DOHH2 (cell line): Measurements from ENCODE around the gene CASP14.

ENCODE experiments used
- H3F3A ChIP-seq: fragments of 200-600 bp; sonication (generic), shearing (Covaris generic); 2 replicates; pipeline ENCODE4 v1.6.0; 2016; ENCODE audit warnings: antibody characterized with exemption, mild to moderate bottlenecking; ENCODE audit not compliant: control insufficient read depth, insufficient read depth
- H3K27ac ChIP-seq: fragments of 200-600 bp; sonication (generic); 2 replicates; pipeline ENCODE4 v1.5.1; 2014; ENCODE audit warnings: low read depth, mild to moderate bottlenecking, low read length, moderate library complexity
- H3K27me3 ChIP-seq: fragments of 200-600 bp; sonication (generic); 2 replicates; pipeline ENCODE4 v1.6.1; 2014; ENCODE audit warnings: mild to moderate bottlenecking, low read length, mixed read lengths; ENCODE audit not compliant: control insufficient read depth
- H3K36me3 ChIP-seq: fragments of 200-600 bp; sonication (generic); 2 replicates; pipeline ENCODE4 v1.6.1; 2014; ENCODE audit warnings: mild to moderate bottlenecking, low read length, moderate library complexity, mixed read lengths; ENCODE audit not compliant: control insufficient read depth
- H3K4me1 ChIP-seq: fragments of 200-600 bp; sonication (generic); 2 replicates; pipeline ENCODE4 v1.6.1; 2014; ENCODE audit warnings: mild to moderate bottlenecking, low read length, mixed read lengths; ENCODE audit not compliant: control insufficient read depth
- H3K4me2 ChIP-seq: fragments of 200-600 bp; sonication (generic); 2 replicates; pipeline ENCODE4 v1.6.0; 2014; ENCODE audit warnings: mild to moderate bottlenecking, low read length, moderate library complexity
- H3K4me3 ChIP-seq: fragments of 200-600 bp; sonication (generic); 2 replicates; pipeline ENCODE4 v1.5.1; 2014; ENCODE audit warnings: mild to moderate bottlenecking, low read length, mixed read lengths
- H3K79me2 ChIP-seq: fragments of 200-600 bp; sonication (generic); 2 replicates; pipeline ENCODE4 v1.6.1; 2014; ENCODE audit warnings: mild to moderate bottlenecking, low read length, mixed read lengths; ENCODE audit not compliant: control insufficient read depth
- H3K9me2 ChIP-seq: fragments of 200-600 bp; sonication (generic); replicated peaks from 2 replicates; pipeline ENCODE4 v1.6.1; 2014; ENCODE audit warnings: mild to moderate bottlenecking, low read length, mixed read lengths; ENCODE audit not compliant: control insufficient read depth
- H3K9me3 ChIP-seq: fragments of 200-600 bp; sonication (generic); 2 replicates; pipeline ENCODE4 v1.6.1; 2014; ENCODE audit warnings: antibody characterized with exemption, low read length, mixed read lengths; ENCODE audit not compliant: control insufficient read depth, insufficient read depth
- H4K20me1 ChIP-seq: fragments of 200-600 bp; sonication (generic); 2 replicates; pipeline ENCODE4 v1.6.0; 2014; ENCODE audit warnings: low read depth, mild to moderate bottlenecking, antibody characterized with exemption, low read length, moderate library complexity; ENCODE audit not compliant: control insufficient read depth, insufficient read depth
- CTCF ChIP-seq: fragments of 200-600 bp; sonication (generic); IDR thresholded peaks from one replicate; pipeline ENCODE4 v1.5.1; 2014; ENCODE audit warnings: antibody characterized with exemption, mild to moderate bottlenecking, low read depth, low read length; ENCODE audit not compliant: poor library complexity, severe bottlenecking
- EZH2phosphoT487 ChIP-seq: fragments of 200-600 bp; sonication (generic); IDR thresholded peaks from 2 replicates; pipeline ENCODE4 v1.6.1; 2017; ENCODE audit warnings: borderline replicate concordance, mild to moderate bottlenecking, antibody characterized with exemption, low read length, moderate library complexity, mixed read lengths

Gene CASP14

GRCh38 chr19:15099017-15099582 is 49.8 kb downstream of the CASP14 start:
- Histone ChIP-seq H3K27ac (no peak overlapping the region), H3K4me3 (no peak overlapping the region), H3K4me1 (no peaks in the 10 kb centered on the region), H3K79me2 (no peaks in the 10 kb centered on the region), H3F3A (no peaks in the 10 kb centered on the region), H3K4me2 (no peak overlapping the region), H3K36me3 (no peaks in the 10 kb centered on the region), H3K9me3 (peaks cover under 1% of the 10 kb centered on the region; the same call in 1 of the 2 replicates), H3K9me2 (no peaks in the 10 kb centered on the region), H3K27me3 (0 out of 2 replicates have a peak, but pooled peaks cover 3% of the 10 kb centered on the region), H4K20me1 (no peaks in the 10 kb centered on the region)
- TF ChIP-seq EZH2phosphoT487 (no peak), CTCF (no peak)

- Histone ChIP-seq H3K9me3 (peaks cover 5% of the 10 kb centered on the region; the same call in 1 of the 2 replicates), H3K9me2 (no peaks in the 10 kb centered on the region), H3K27ac (no peak overlapping the region), H3F3A (no peaks in the 10 kb centered on the region), H3K27me3 (no peaks in the 10 kb centered on the region), H3K36me3 (no peaks in the 10 kb centered on the region), H3K4me2 (no peak overlapping the region), H3K79me2 (no peaks in the 10 kb centered on the region), H3K4me1 (no peaks in the 10 kb centered on the region), H4K20me1 (no peaks in the 10 kb centered on the region), H3K4me3 (no peak overlapping the region)
- TF ChIP-seq EZH2phosphoT487 = no peak
- peak; percentile 84 for TF ChIP-seq CTCF
These were observed 52.3 kb downstream of the CASP14 start for GRCh38 chr19:15101479-15102082.

DNA sequence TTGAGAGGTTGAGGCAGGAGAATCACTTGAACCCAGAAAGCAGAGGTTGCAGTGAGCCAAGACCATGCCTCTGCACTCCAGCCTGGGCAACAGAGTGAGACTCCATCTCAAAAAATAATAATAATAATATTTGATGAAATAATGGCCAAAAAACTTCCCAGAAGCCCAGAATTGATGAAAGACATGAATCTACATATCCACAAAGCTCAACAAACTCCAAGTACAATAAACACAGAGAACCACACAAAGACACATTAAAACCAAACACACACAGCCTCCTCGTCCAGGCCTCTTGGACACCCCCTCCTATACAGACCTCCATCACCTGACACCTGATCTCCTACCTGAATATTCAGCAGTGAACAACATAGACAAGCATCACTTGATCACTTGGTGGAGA is 54.7 kb downstream of the CASP14 start:
- Histone ChIP-seq H3K9me3 (peaks cover 5% of the 10 kb centered on the region; the same call in 1 of the 2 replicates), H4K20me1 (no peaks in the 10 kb centered on the region), H3K27me3 (no peaks in the 10 kb centered on the region), H3K4me3 (no peak overlapping the region), H3K9me2 (no peaks in the 10 kb centered on the region), H3K36me3 (no peaks in the 10 kb centered on the region), H3K79me2 (no peaks in the 10 kb centered on the region), H3K27ac (no peak overlapping the region), H3F3A (no peaks in the 10 kb centered on the region), H3K4me1 (no peaks in the 10 kb centered on the region), H3K4me2 (no peak overlapping the region)
- TF ChIP-seq CTCF = no peak
- no peak for TF ChIP-seq EZH2phosphoT487
